T-cell (primary cell): ENCODE measurements around the gene MTM1. TPM values are rescaled to one million over a fixed set of nuclear protein-coding genes. Genes with fewer than 3 reads are reported as not detected.
A peak's percentile ranks its signal among the peaks of the same experiment; 100 is the strongest.

Experiments used
- ATAC-seq, 4 experiments: fragments of 200-7000 bp in 3 of 4; fragments of 150-1000 bp in 1 of 4; cut with Tn5 transposase; replicated peaks in 1 of 4; 1 replicate in 3 of 4; 2 replicates in 1 of 4; pipeline ENCODE4 v1.10.0; 2021; ENCODE audit warnings: moderate library complexity in 3 of 4, mild to moderate bottlenecking in 2 of 4, moderate number of reproducible peaks in 1 of 4
- CTCF ChIA-PET, 2 donors: fragments of 300-600 bp; sonication (Branson Sonifier 250); formaldehyde crosslinking; loops; one replicate each; lab custom pipeline; 2022; ENCODE audit warnings: antibody characterized with exemption in 2 of 2; lab: Charles Lee
- POLR2A ChIA-PET, 2 donors: fragments of 300-600 bp; sonication (Branson Sonifier 250); formaldehyde crosslinking; loops; one replicate each; lab custom pipeline; 2022; ENCODE audit warnings: antibody characterized with exemption in 2 of 2; lab: Charles Lee
- DNase-seq, 35 experiments: peaks; one replicate each; pipeline versions ENCODE4 v3.0.0 to v3.0.0-alpha.2; 2013 to 2023
- H3K27ac ChIP-seq: one replicate; pipeline ENCODE4 v1.5.1; 2013; ENCODE audit warnings: low read length
- H3K27me3 ChIP-seq, 2 experiments: replicated peaks in 1 of 2; 1 replicate in 1 of 2; 2 replicates in 1 of 2; pipeline versions ENCODE4 v1.6.1 to v1.7.0; 2013; ENCODE audit warnings: low read length in 1 of 2, mixed read lengths in 1 of 2; ENCODE audit not compliant: control insufficient read depth in 2 of 2, insufficient read depth in 2 of 2; ENCODE audit errors: extremely low read depth in 1 of 2
- H3K36me3 ChIP-seq, 2 donors: 1 replicate in 1 of 2; 2 replicates in 1 of 2; pipeline versions ENCODE4 v1.6.1 to v1.7.0; 2013; ENCODE audit warnings: low read length in 1 of 2; ENCODE audit not compliant: control insufficient read depth in 2 of 2, insufficient read depth in 1 of 2; ENCODE audit errors: extremely low read depth in 1 of 2
- H3K4me1 ChIP-seq, 2 experiments: 1 replicate in 1 of 2; 2 replicates in 1 of 2; pipeline versions ENCODE4 v1.6.1 to v1.7.0; 2013; ENCODE audit warnings: low read length in 2 of 2, mixed read lengths in 1 of 2; ENCODE audit not compliant: insufficient read depth in 2 of 2, control insufficient read depth in 1 of 2; ENCODE audit errors: extremely low read depth in 1 of 2
- H3K4me3 ChIP-seq, 2 donors: 1 replicate in 1 of 2; 2 replicates in 1 of 2; pipeline versions ENCODE4 v1.5.1 to v1.7.0; 2013; ENCODE audit warnings: mild to moderate bottlenecking in 2 of 2, low read length in 1 of 2, moderate library complexity in 1 of 2; ENCODE audit not compliant: control insufficient read depth in 1 of 2; ENCODE audit errors: extremely low read depth in 1 of 2
- H3K9me3 ChIP-seq: 2 replicates; pipeline ENCODE4 v1.7.0; 2013
- H3K27ac Mint-ChIP-seq, 2 donors: one replicate each; pipeline ENCODE4 v1.8.0; 2020 to 2021; ENCODE audit warnings: mild to moderate bottlenecking in 2 of 2, mixed read lengths in 2 of 2
- H3K27me3 Mint-ChIP-seq, 2 donors: one replicate each; pipeline ENCODE4 v1.8.0; 2021 to 2022; ENCODE audit warnings: mixed read lengths in 2 of 2
- H3K36me3 Mint-ChIP-seq: one replicate; pipeline ENCODE4 v1.8.0; 2021; ENCODE audit warnings: mixed read lengths
- H3K4me1 Mint-ChIP-seq, 3 donors: one replicate each; pipeline ENCODE4 v1.8.0; 2020 to 2022; ENCODE audit warnings: mixed read lengths in 3 of 3, mild to moderate bottlenecking in 1 of 3
- H3K4me3 Mint-ChIP-seq, 3 donors: one replicate each; pipeline ENCODE4 v1.8.0; 2020 to 2022; ENCODE audit warnings: mild to moderate bottlenecking in 3 of 3, mixed read lengths in 3 of 3, moderate library complexity in 3 of 3
- H3K9me3 Mint-ChIP-seq, 3 donors: one replicate each; pipeline ENCODE4 v1.8.0; 2020 to 2022; ENCODE audit warnings: mixed read lengths in 3 of 3
- WGBS: methylation state at CpG from one replicate; pipeline ENCODE4 v1.1.5; 2013; ENCODE audit warnings: missing lambda C conversion rate; ENCODE audit not compliant: insufficient coverage; 5-methylcytosine and 5-hydroxymethylcytosine counted together
- total RNA-seq, 35 experiments: library from RNA in 6 of 35; stranded (reverse) in 6 of 35; fragments of 120-200 nt in 1 of 35; gene quantifications; one replicate each; pipeline versions ENCODE4 v1.2.1 to v1.2.4 and lab custom pipeline; 2013 to 2026

MTM1 gene
- total RNA-seq, 5 donors from 2014 or later (not counting 1 experiment from before 2014, with no cell fraction given) = 15.8 to 29.7 (median 20.3) TPM

GRCh38 chrX:150703695-150703974, 135.2 kb downstream of the MTM1 start:
- no peak overlapping the region for H3K27ac ChIP-seq
- H3K27me3 Mint-ChIP-seq = no peaks in the 10 kb centered on the region
- POLR2A ChIA-PET = no interaction called here
- peak overlapping the region; percentile 11 to 65 for H3K27ac Mint-ChIP-seq
- peaks cover 34% of the 10 kb centered on the region for H3K36me3 Mint-ChIP-seq
- DNase-seq (no peak), ATAC-seq (no peak)
- CTCF ChIA-PET = no interaction called here
- H3K4me3 Mint-ChIP-seq = no peak overlapping the region
- H3K4me3 ChIP-seq = no peak overlapping the region
- no peaks in the 10 kb centered on the region for H3K9me3 ChIP-seq
- H3K4me1 Mint-ChIP-seq = peaks cover 28 to 55% (median 51%) of the 10 kb centered on the region in 3 donors
- peaks cover 0 to 20% of the 10 kb centered on the region in 2 donors for H3K36me3 ChIP-seq
- H3K27me3 ChIP-seq = no peaks in the 10 kb centered on the region
- H3K4me1 ChIP-seq = peaks cover 0 to 3% of the 10 kb centered on the region in 2 experiments
- no peaks in the 10 kb centered on the region for H3K9me3 Mint-ChIP-seq

GRCh38 chrX:150704030-150704613, 135.7 kb downstream of the MTM1 start:
- Mint-ChIP-seq H3K27me3 (no peaks in the 10 kb centered on the region), H3K4me1 (peaks cover 29 to 54% (median 49%) of the 10 kb centered on the region in 3 donors), H3K9me3 (no peaks in the 10 kb centered on the region), H3K4me3 (no peak overlapping the region), H3K36me3 (peaks cover 34% of the 10 kb centered on the region), H3K27ac (peak overlapping the region; percentile 11 to 81)
- H3K27me3 ChIP-seq = no peaks in the 10 kb centered on the region
- peaks cover 0 to 23% of the 10 kb centered on the region in 2 donors for H3K36me3 ChIP-seq
- no CpG with 5 or more reads among the region's 3 CpGs for WGBS
- no peak overlapping the region for H3K27ac ChIP-seq
- H3K4me3 ChIP-seq = no peak overlapping the region
- CTCF ChIA-PET = no interaction called here
- ATAC-seq (no peak), DNase-seq (no peak)
- H3K9me3 ChIP-seq = no peaks in the 10 kb centered on the region
- peaks cover 0 to 3% of the 10 kb centered on the region in 2 experiments for H3K4me1 ChIP-seq
- POLR2A ChIA-PET = no interaction called here

GRCh38 chrX:150712619-150713018, 144.2 kb downstream of the MTM1 start:
- DNase-seq = no peak
- H3K27me3 ChIP-seq = no peaks in the 10 kb centered on the region
- Mint-ChIP-seq H3K4me3 (no peak overlapping the region), H3K36me3 (peaks cover 3% of the 10 kb centered on the region), H3K4me1 (peaks cover 39 to 59% (median 51%) of the 10 kb centered on the region in 3 donors), H3K27me3 (peaks cover 0 to under 1% of the 10 kb centered on the region in 2 donors), H3K27ac (peak overlapping the region; percentile 62 to 66), H3K9me3 (no peaks in the 10 kb centered on the region)
- no peak overlapping the region for H3K4me3 ChIP-seq
- POLR2A ChIA-PET = no interaction called here
- H3K27ac ChIP-seq = no peak overlapping the region
- H3K4me1 ChIP-seq = peaks cover 0 to 2% of the 10 kb centered on the region in 2 experiments
- peaks cover 0 to 6% of the 10 kb centered on the region in 2 donors for H3K36me3 ChIP-seq
- ATAC-seq = no peak
- H3K9me3 ChIP-seq = no peaks in the 10 kb centered on the region
- CTCF ChIA-PET = interaction anchor here (0.7 to 1.3 kb wide), 2 partner anchors 29 to 141 kb away, joined by 4 read pairs; no protein-coding TSS in a partner anchor

- ChIA-PET CTCF (interaction anchor here (0.9 to 2.3 kb wide), 7 partner anchors 16 to 32 kb away, joined by 3 to 20 read pairs (median 7); partner anchors contain the start of gene MTMR1 (in 1 of the 2)), POLR2A (interaction anchor here in 1 of 2 donors (0.6 to 1.1 kb wide), 2 partner anchors 22 to 32 kb away, joined by 3 to 4 read pairs; partner anchors contain the start of gene MTMR1)
- Histone ChIP-seq H3K36me3 (peaks cover 0 to 5% of the 10 kb centered on the region in 2 donors), H3K4me1 (peaks cover 0 to 2% of the 10 kb centered on the region in 2 experiments), H3K9me3 (no peaks in the 10 kb centered on the region), H3K4me3 (no peak overlapping the region), H3K27me3 (no peaks in the 10 kb centered on the region), H3K27ac (no peak overlapping the region)
- H3K27me3 Mint-ChIP-seq = peaks cover 0 to 3% of the 10 kb centered on the region in 2 donors
- WGBS = 100% methylated on average over 1 of the region's 3 CpGs
- H3K4me3 Mint-ChIP-seq = no peak overlapping the region
- peaks cover 1% of the 10 kb centered on the region for H3K36me3 Mint-ChIP-seq
- H3K27ac Mint-ChIP-seq = peak overlapping the region; percentile 56 to 60
- ATAC-seq (no peak), DNase-seq (no peak)
- no peaks in the 10 kb centered on the region for H3K9me3 Mint-ChIP-seq
- H3K4me1 Mint-ChIP-seq = peaks cover 30 to 49% (median 44%) of the 10 kb centered on the region in 3 donors
Observed at GRCh38 chrX:150715184-150715583, 146.8 kb downstream of the MTM1 start.

- Histone ChIP-seq H3K4me1 (no peaks in the 10 kb centered on the region), H3K36me3 (peaks cover 0 to 7% of the 10 kb centered on the region in 2 donors), H3K9me3 (no peaks in the 10 kb centered on the region), H3K27me3 (no peaks in the 10 kb centered on the region), H3K27ac (no peak overlapping the region), H3K4me3 (no peak overlapping the region)
- H3K36me3 Mint-ChIP-seq = peaks cover 14% of the 10 kb centered on the region
- peaks cover 32 to 43% (median 36%) of the 10 kb centered on the region in 3 donors for H3K4me1 Mint-ChIP-seq
- no CpG with 5 or more reads among the region's 4 CpGs for WGBS
- ChIA-PET POLR2A (interaction anchor here in 1 of 2 donors (0.6 kb wide), 1 partner anchor 11 kb away, joined by 6 read pairs; no protein-coding TSS in a partner anchor), CTCF (interaction anchor here in 1 of 2 donors (0.8 to 1.2 kb wide), 2 partner anchors 44 to 133 kb away, joined by 3 to 5 read pairs; no protein-coding TSS in a partner anchor)
- no peak overlapping the region for H3K27ac Mint-ChIP-seq
- H3K27me3 Mint-ChIP-seq = peaks cover 0 to 3% of the 10 kb centered on the region in 2 donors
- H3K9me3 Mint-ChIP-seq = no peaks in the 10 kb centered on the region
- H3K4me3 Mint-ChIP-seq = no peak overlapping the region
- ATAC-seq (no peak), DNase-seq (no peak)
Observed at GRCh38 chrX:150719621-150720020, 151.2 kb downstream of the MTM1 start.
